Neural cell (in vitro differentiated cells): ENCODE results near the gene BMPR1A. TPM values are rescaled to one million over a fixed set of nuclear protein-coding genes. Genes with fewer than 3 reads are reported as not detected.

Experiments
- H2AFZ ChIP-seq: fragments of 200-600, 300-800 bp; sonication (generic), shearing (Covaris generic); 2 replicates; pipeline ENCODE4 v1.6.0; 2014; ENCODE audit warnings: low read depth, mild to moderate bottlenecking, antibody characterized with exemption, low read length, moderate library complexity
- H3F3A ChIP-seq: fragments of 200-600 bp; shearing (Covaris generic); 2 replicates; pipeline ENCODE4 v1.6.1; 2016; ENCODE audit warnings: mild to moderate bottlenecking, moderate library complexity, mixed read lengths, antibody characterized with exemption, low read length; ENCODE audit not compliant: insufficient read depth, poor library complexity, severe bottlenecking
- H3K27ac ChIP-seq: fragments of 200-600, 300-800 bp; sonication (generic), shearing (Covaris generic); 2 replicates; pipeline ENCODE4 v1.5.1; 2014; ENCODE audit warnings: mild to moderate bottlenecking, low read length, moderate library complexity
- H3K27me3 ChIP-seq: fragments of 300-800, 200-600 bp; sonication (generic), shearing (Covaris generic); 2 replicates; pipeline ENCODE4 v1.6.0; 2014; ENCODE audit warnings: mild to moderate bottlenecking, low read depth, low read length, moderate library complexity; ENCODE audit not compliant: insufficient read depth
- H3K36me3 ChIP-seq: fragments of 300-800, 200-600 bp; sonication (generic), shearing (Covaris generic); 2 replicates; pipeline ENCODE4 v1.5.1; 2014; ENCODE audit warnings: mild to moderate bottlenecking, antibody characterized with exemption, low read length, moderate library complexity; ENCODE audit not compliant: insufficient read depth
- H3K4me2 ChIP-seq: fragments of 300-800, 200-600 bp; sonication (generic), shearing (Covaris generic); 2 replicates; pipeline ENCODE4 v1.6.0; 2014; ENCODE audit warnings: mild to moderate bottlenecking, low read length
- H3K4me3 ChIP-seq: fragments of 300-800, 200-600 bp; sonication (generic), shearing (Covaris generic); 2 replicates; pipeline ENCODE4 v1.5.1; 2014; ENCODE audit warnings: mild to moderate bottlenecking, low read length, moderate library complexity
- H3K79me2 ChIP-seq: fragments of 200-600 bp; shearing (Covaris generic); replicated peaks from 2 replicates; pipeline ENCODE4 v1.6.0; 2014; ENCODE audit warnings: mild to moderate bottlenecking, low read length, moderate library complexity; ENCODE audit not compliant: insufficient read depth
- H3K9ac ChIP-seq: fragments of 300-800, 200-600 bp; sonication (generic), shearing (Covaris generic); 2 replicates; pipeline ENCODE4 v1.6.1; 2016; ENCODE audit warnings: mild to moderate bottlenecking, low read length, mixed read lengths
- H3K9me2 ChIP-seq: fragments of 200-600 bp; shearing (Covaris generic); 2 replicates; pipeline ENCODE4 v1.6.1; 2016; ENCODE audit warnings: mild to moderate bottlenecking, low read length, mixed read lengths; ENCODE audit not compliant: insufficient read depth
- H3K9me3 ChIP-seq: fragments of 200-600, 300-800 bp; sonication (generic), shearing (Covaris generic); 2 replicates; pipeline ENCODE4 v1.6.1; 2016; ENCODE audit warnings: mild to moderate bottlenecking, mixed run types, low read length, moderate library complexity, mixed read lengths
- H4K20me1 ChIP-seq: fragments of 200-600 bp; shearing (Covaris generic); 2 replicates; pipeline ENCODE4 v1.6.1; 2016; ENCODE audit warnings: mild to moderate bottlenecking, mixed run types; ENCODE audit not compliant: insufficient read depth
- EP300 ChIP-seq: fragments of 450-650 bp; conservative IDR thresholded peaks from 2 replicates; pipeline ENCODE4 v1.6.1; 2014; ENCODE audit warnings: antibody characterized with exemption, mild to moderate bottlenecking, moderate library complexity; ENCODE audit not compliant: poor library complexity, severe bottlenecking
- EZH2 ChIP-seq: fragments of 200-600, 300-800 bp; shearing (Covaris generic), sonication (generic); IDR thresholded peaks from 2 replicates; pipeline ENCODE4 v1.6.1; 2014; ENCODE audit warnings: antibody characterized with exemption, low read length, borderline replicate concordance, mild to moderate bottlenecking; ENCODE audit not compliant: insufficient read depth, poor library complexity, severe bottlenecking
- MXI1 ChIP-seq: fragments of 450-650 bp; conservative IDR thresholded peaks from 2 replicates; pipeline ENCODE4 v1.6.1; 2014; ENCODE audit warnings: antibody characterized with exemption, mild to moderate bottlenecking; ENCODE audit not compliant: poor library complexity, severe bottlenecking
- POLR2AphosphoS5 ChIP-seq: IDR thresholded peaks from 2 replicates; pipeline ENCODE4 v1.6.1; 2012
- RAD21 ChIP-seq: fragments of 450-650 bp; conservative IDR thresholded peaks from 2 replicates; pipeline ENCODE4 v1.6.1; 2014; ENCODE audit warnings: antibody characterized with exemption, mild to moderate bottlenecking, moderate library complexity
- REST ChIP-seq: IDR thresholded peaks from 2 replicates; pipeline ENCODE4 v1.6.1; 2012; ENCODE audit warnings: borderline replicate concordance
- SMC3 ChIP-seq: fragments of 450-650 bp; conservative IDR thresholded peaks from 2 replicates; pipeline ENCODE4 v1.6.1; 2014; ENCODE audit warnings: antibody characterized with exemption, mild to moderate bottlenecking, moderate library complexity; ENCODE audit not compliant: poor library complexity
- TAF1 ChIP-seq: IDR thresholded peaks from 2 replicates; pipeline ENCODE4 v1.6.1; 2012; ENCODE audit warnings: low read depth
- polyA plus RNA-seq: library from polyadenylated mRNA; depleted of rRNA; stranded (reverse); fragments of >200 nt; gene quantifications from 2 replicates; pipeline ENCODE4 v1.2.3, GENCODE V29; 2014
- TF ChIP-seq, protein P1 (sequence below): fragments of 450-650 bp; IDR thresholded peaks from 2 replicates; pipeline ENCODE4 v1.5.1; 2014; ENCODE audit warnings: antibody characterized with exemption, mild to moderate bottlenecking, moderate library complexity; ENCODE audit not compliant: poor library complexity, severe bottlenecking

The BMPR1A gene
- polyA plus RNA-seq, 1 donor from 2014 or later: 29.9 TPM

GRCh38 chr10:86954681-86955500, 198.5 kb downstream of the BMPR1A start:
- peak overlapping the region; percentile 37 for H3K27ac ChIP-seq
- peak overlapping the region; percentile 15 for H3K4me3 ChIP-seq
- H3K4me2 ChIP-seq: no peak overlapping the region
- H3K36me3 ChIP-seq: no peaks in the 10 kb centered on the region
- no peaks in the 10 kb centered on the region for H4K20me1 ChIP-seq
- H3K27me3 ChIP-seq: no peaks in the 10 kb centered on the region
- no peak overlapping the region for H2AFZ ChIP-seq
- peak overlapping the region; percentile 12 for H3K9ac ChIP-seq
- no peaks in the 10 kb centered on the region for H3K79me2 ChIP-seq
- H3K9me3 ChIP-seq: no peaks in the 10 kb centered on the region
- TF ChIP-seq EP300: no peak
- TF ChIP-seq SMC3: no peak
- no peak for TF ChIP-seq EZH2
- no peak for TF ChIP-seq RAD21
- TF ChIP-seq, protein P1, sequence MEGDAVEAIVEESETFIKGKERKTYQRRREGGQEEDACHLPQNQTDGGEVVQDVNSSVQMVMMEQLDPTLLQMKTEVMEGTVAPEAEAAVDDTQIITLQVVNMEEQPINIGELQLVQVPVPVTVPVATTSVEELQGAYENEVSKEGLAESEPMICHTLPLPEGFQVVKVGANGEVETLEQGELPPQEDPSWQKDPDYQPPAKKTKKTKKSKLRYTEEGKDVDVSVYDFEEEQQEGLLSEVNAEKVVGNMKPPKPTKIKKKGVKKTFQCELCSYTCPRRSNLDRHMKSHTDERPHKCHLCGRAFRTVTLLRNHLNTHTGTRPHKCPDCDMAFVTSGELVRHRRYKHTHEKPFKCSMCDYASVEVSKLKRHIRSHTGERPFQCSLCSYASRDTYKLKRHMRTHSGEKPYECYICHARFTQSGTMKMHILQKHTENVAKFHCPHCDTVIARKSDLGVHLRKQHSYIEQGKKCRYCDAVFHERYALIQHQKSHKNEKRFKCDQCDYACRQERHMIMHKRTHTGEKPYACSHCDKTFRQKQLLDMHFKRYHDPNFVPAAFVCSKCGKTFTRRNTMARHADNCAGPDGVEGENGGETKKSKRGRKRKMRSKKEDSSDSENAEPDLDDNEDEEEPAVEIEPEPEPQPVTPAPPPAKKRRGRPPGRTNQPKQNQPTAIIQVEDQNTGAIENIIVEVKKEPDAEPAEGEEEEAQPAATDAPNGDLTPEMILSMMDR: no peak
- no peak for TF ChIP-seq POLR2AphosphoS5
- TF ChIP-seq REST: no peak
- TF ChIP-seq TAF1: no peak
- no peak for TF ChIP-seq MXI1
- H3F3A ChIP-seq: no peaks in the 10 kb centered on the region
- no peaks in the 10 kb centered on the region for H3K9me2 ChIP-seq

DNA sequence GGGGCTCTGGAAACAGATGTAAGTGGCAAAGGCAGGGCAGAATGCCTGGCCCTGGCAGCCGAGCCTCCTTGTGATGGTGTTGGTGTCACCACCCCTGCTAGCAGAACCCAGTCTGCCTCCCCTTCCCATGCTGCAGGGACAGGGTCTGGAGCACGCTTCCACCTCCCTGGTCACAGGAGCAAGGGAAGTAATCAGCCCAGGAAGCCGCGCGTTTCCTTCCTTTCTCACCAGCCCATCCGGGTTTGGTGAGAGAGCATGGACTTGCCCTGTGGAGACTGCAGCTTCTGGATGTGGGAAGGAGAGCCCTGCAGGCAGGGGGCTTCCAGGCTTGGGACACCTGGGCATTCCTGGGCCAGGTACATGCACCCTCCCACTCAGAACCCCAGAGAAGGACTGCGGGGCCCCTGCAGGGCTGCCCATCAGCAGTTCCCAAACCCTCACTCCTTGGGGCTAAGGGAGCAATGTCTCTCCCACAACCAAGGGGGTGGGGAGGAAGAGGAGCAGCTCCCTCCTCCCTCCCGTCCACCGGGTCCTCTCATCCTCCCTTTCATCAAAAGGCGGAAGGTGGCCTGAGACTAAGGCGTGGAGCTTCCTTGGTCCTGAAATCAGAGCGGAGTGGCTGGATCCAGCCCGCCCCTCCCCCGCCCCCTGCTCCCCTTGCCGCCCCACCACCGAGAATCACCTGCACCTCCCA, 199.2 kb downstream of the BMPR1A start:
- no peaks in the 10 kb centered on the region for H4K20me1 ChIP-seq
- H3K4me2 ChIP-seq: no peak overlapping the region
- no peaks in the 10 kb centered on the region for H3K79me2 ChIP-seq
- TF ChIP-seq REST (no peak), MXI1 (no peak), SMC3 (no peak), POLR2AphosphoS5 (no peak), TAF1 (no peak), EZH2 (no peak), EP300 (no peak)
- TF ChIP-seq, protein P1: no peak
- no peaks in the 10 kb centered on the region for H3F3A ChIP-seq
- H3K27me3 ChIP-seq: no peaks in the 10 kb centered on the region
- H3K36me3 ChIP-seq: no peaks in the 10 kb centered on the region
- no peak overlapping the region for H3K27ac ChIP-seq
- no peak overlapping the region for H2AFZ ChIP-seq
- no peaks in the 10 kb centered on the region for H3K9me2 ChIP-seq
- H3K9ac ChIP-seq: no peak overlapping the region
- no peak overlapping the region for H3K4me3 ChIP-seq
- H3K9me3 ChIP-seq: no peaks in the 10 kb centered on the region
